ENCODE data around the gene STRN. TPM values are rescaled to one million over a fixed set of nuclear protein-coding genes. Genes with fewer than 3 reads are reported as not detected.
"Not testable (repeated sequence)": the region's sequence is repeated elsewhere in the genome, so short reads cannot be mapped to it uniquely, and the experiment has no call there.

The STRN gene
- total and polyA plus RNA-seq, 9 of the 15 experiments (the other 6 are each of a cell fraction or from before 2014, with no cell fraction given): 1.3 to 31.2 (median 20.0) TPM

- BruUV-seq (replicated peaks); H3K4me2 ChIP-seq (ENCODE audit: insufficient read depth, low read length); H3K27me3 ChIP-seq (ENCODE audit: control insufficient read depth in 2 of 2, insufficient read depth in 2 of 2, low read length in 2 of 2); in situ Hi-C loops (cut with MboI); CTCF ChIA-PET (ENCODE audit: low intra/inter-chr PET ratio); H2AFZ ChIP-seq (ENCODE audit: low read depth, low read length); H4K20me1 ChIP-seq (replicated peaks; ENCODE audit: control insufficient read depth, insufficient read depth, low read length); H3K27ac ChIP-seq (ENCODE audit: extremely low read depth, low read depth, low read length); H3K9me1 ChIP-seq (ENCODE audit: control insufficient read depth, insufficient read depth, low read length); H3K9me3 ChIP-seq (replicated peaks; ENCODE audit: control insufficient read depth, insufficient read depth, low read depth, low read length); FAIRE-seq; ATAC-seq; H3K9ac ChIP-seq (ENCODE audit: insufficient read depth in 1 of 2, low read depth in 2 of 2, low read length in 2 of 2); H3K79me2 ChIP-seq (ENCODE audit: control insufficient read depth, insufficient read depth, low read length); H3K4me3 ChIP-seq; H3K4me1 ChIP-seq (replicated peaks in 1 of 2; ENCODE audit: control insufficient read depth in 2 of 2, insufficient read depth in 2 of 2, low read length in 2 of 2); intact Hi-C loops (cut with micrococcal nuclease); DNase-seq (ENCODE audit: extremely low read depth in 1 of 4, low spot score in 3 of 4): not testable (repeated sequence)
- POLR2A ChIA-PET: interaction anchor here (0.6 kb wide), 1 partner anchor 14 kb away, joined by 3 read pairs; no protein-coding TSS in a partner anchor
- peak; percentile 74 for TF ChIP-seq ZNF121 (CRISPR knock-in tag; conservative IDR thresholded peaks at IDR 0.05)
- H3K36me3 ChIP-seq (ENCODE audit: control insufficient read depth, insufficient read depth, low read length): peaks cover 36% of the 10 kb centered on the region; the same call in 2 of the 3 replicates
- WGBS (ENCODE audit: insufficient coverage, low coverage, missing lambda C conversion rate): 98% methylated on average over 9 of the region's 9 CpGs
These were observed 33.1 kb upstream of the STRN start for GRCh38 chr2:36999416-36999815.

DNA sequence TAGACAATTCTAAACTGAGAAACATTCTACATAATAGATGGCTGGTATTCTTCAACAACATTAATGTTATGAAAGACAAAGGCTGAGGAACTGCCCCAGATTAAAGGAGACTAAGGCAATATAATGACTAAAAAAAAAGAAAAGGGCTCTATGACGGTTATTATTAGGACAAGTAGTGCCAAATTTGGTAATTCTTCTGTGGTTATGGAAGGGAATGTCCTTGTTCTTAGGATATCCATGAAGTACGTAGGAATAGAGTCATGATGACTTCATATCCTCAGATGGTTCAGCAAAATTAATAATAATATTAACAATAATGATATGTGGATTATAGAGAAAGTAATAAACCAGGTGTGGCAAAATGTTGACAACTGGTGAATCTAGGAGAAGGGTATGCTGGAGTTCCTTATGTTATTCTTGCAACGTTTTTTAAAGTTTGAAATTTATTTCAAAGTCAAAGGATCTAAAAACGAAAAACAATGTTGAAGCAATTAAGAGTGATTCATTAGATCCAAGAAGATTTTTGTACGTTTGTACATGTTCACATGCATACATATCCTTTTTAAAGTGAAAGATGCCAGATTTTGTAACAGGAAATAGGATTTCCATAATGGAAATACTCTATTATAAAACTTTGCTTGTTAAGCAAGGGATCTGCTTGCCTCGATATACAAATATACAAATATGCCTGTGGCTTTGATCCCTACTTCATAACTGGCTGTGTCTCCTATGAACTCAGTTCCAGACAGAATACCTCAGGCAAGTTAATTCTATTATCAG, 27.7 kb upstream of the STRN start:
- ChIA-PET CTCF (ENCODE audit: low intra/inter-chr PET ratio) (no interaction called here), POLR2A (interaction anchor here (1.1 kb wide), 1 partner anchor 9 kb away, joined by 3 read pairs; no protein-coding TSS in a partner anchor)
- no peak overlapping the region for H3K27ac ChIP-seq (ENCODE audit: extremely low read depth, low read depth, low read length)
- FAIRE-seq (no peak), ATAC-seq (no peak), DNase-seq (ENCODE audit: extremely low read depth in 1 of 4, low spot score in 3 of 4) (no peak)
- no peak overlapping the region for H3K4me2 ChIP-seq (ENCODE audit: insufficient read depth, low read length)
- H3K9me1 ChIP-seq (ENCODE audit: control insufficient read depth, insufficient read depth, low read length): no peaks in the 10 kb centered on the region
- no peaks in the 10 kb centered on the region for H3K9me3 ChIP-seq (replicated peaks; ENCODE audit: control insufficient read depth, insufficient read depth, low read depth, low read length)
- no peaks in the 10 kb centered on the region for H3K4me1 ChIP-seq (replicated peaks in 1 of 2; ENCODE audit: control insufficient read depth in 2 of 2, insufficient read depth in 2 of 2, low read length in 2 of 2)
- intact Hi-C loops (cut with micrococcal nuclease): no loop called here
- H3K9ac ChIP-seq (ENCODE audit: insufficient read depth in 1 of 2, low read depth in 2 of 2, low read length in 2 of 2): no peak overlapping the region
- no peaks in the 10 kb centered on the region for H3K79me2 ChIP-seq (ENCODE audit: control insufficient read depth, insufficient read depth, low read length)
- H3K36me3 ChIP-seq (ENCODE audit: control insufficient read depth, insufficient read depth, low read length): peaks cover 10% of the 10 kb centered on the region; the same call in 1 of the 3 replicates
- H3K27me3 ChIP-seq (ENCODE audit: control insufficient read depth in 2 of 2, insufficient read depth in 2 of 2, low read length in 2 of 2): no peaks in the 10 kb centered on the region
- WGBS (ENCODE audit: insufficient coverage, low coverage, missing lambda C conversion rate): 62% methylated on average over 6 of the region's 6 CpGs
- no peaks in the 10 kb centered on the region for H4K20me1 ChIP-seq (replicated peaks; ENCODE audit: control insufficient read depth, insufficient read depth, low read length)
- no peak overlapping the region for H3K4me3 ChIP-seq
- BruUV-seq (replicated peaks): no TSS peak
- in situ Hi-C loops (cut with MboI): no loop called here
- H2AFZ ChIP-seq (ENCODE audit: low read depth, low read length): no peak overlapping the region
- TF ChIP-seq PYGO2 (tag; IDR thresholded peaks at IDR 0.05) (no peak), PTRF (tag; IDR thresholded peaks at IDR 0.05) (no peak), TSC22D4 (tag; IDR thresholded peaks at IDR 0.05) (no peak), MED1 (CRISPR knock-in tag; IDR thresholded peaks at IDR 0.05; ENCODE audit: borderline replicate concordance) (no peak), HCFC1 (IDR thresholded peaks at IDR 0.05; ENCODE audit: low read depth, low read length) (no peak), SMAD1 (IDR thresholded peaks at IDR 0.05; ENCODE audit: low read depth, low read length, partially characterized antibody) (no peak), ZNF23 (CRISPR knock-in tag; IDR thresholded peaks at IDR 0.05) (no peak), ZNF444 (CRISPR knock-in tag; IDR thresholded peaks at IDR 0.05) (no peak)

Measured in K562 (cell line).